Trophoblast cell (in vitro differentiated cells and primary cell): Measurements from ENCODE around the gene FAM43A.

Source experiments
- DNase-seq, 2 donors: peaks; one replicate each; pipeline ENCODE4 v3.0.0-alpha.2; 2016
- H2AFZ ChIP-seq: 2 replicates; pipeline ENCODE4 v1.6.1; 2013; ENCODE audit warnings: low read length, moderate library complexity, mild to moderate bottlenecking; ENCODE audit not compliant: insufficient read depth, poor library complexity
- H2AK5ac ChIP-seq: 2 replicates; pipeline ENCODE4 v1.6.1; 2013; ENCODE audit warnings: mild to moderate bottlenecking, low read length
- H2BK120ac ChIP-seq: 2 replicates; pipeline ENCODE4 v1.6.1; 2013; ENCODE audit warnings: low read length, mild to moderate bottlenecking, moderate library complexity; ENCODE audit not compliant: insufficient read depth, poor library complexity
- H2BK12ac ChIP-seq: 2 replicates; pipeline ENCODE4 v1.6.1; 2013; ENCODE audit warnings: mild to moderate bottlenecking, low read length, moderate library complexity
- H2BK5ac ChIP-seq: 2 replicates; pipeline ENCODE4 v1.6.1; 2013; ENCODE audit warnings: low read length, low read depth, moderate library complexity, mild to moderate bottlenecking; ENCODE audit not compliant: poor library complexity
- H3K14ac ChIP-seq: 2 replicates; pipeline ENCODE4 v1.6.1; 2013; ENCODE audit warnings: mild to moderate bottlenecking, low read length
- H3K18ac ChIP-seq: 2 replicates; pipeline ENCODE4 v1.6.1; 2013; ENCODE audit warnings: mild to moderate bottlenecking, low read length
- H3K23ac ChIP-seq: 2 replicates; pipeline ENCODE4 v1.6.1; 2013; ENCODE audit warnings: low read length
- H3K27ac ChIP-seq: 2 replicates; pipeline ENCODE4 v1.5.1; 2013; ENCODE audit warnings: low read depth, mild to moderate bottlenecking, inconsistent platforms, low read length, moderate library complexity
- H3K27me3 ChIP-seq: 2 replicates; pipeline ENCODE4 v1.6.1; 2013; ENCODE audit warnings: inconsistent platforms, mild to moderate bottlenecking, low read length, moderate library complexity; ENCODE audit not compliant: insufficient read depth
- H3K36me3 ChIP-seq, 2 experiments: 1 replicate in 1 of 2; 2 replicates in 1 of 2; pipeline ENCODE4 v1.6.1; 2013; ENCODE audit warnings: low read length in 2 of 2, mild to moderate bottlenecking in 2 of 2, moderate library complexity in 1 of 2; ENCODE audit not compliant: insufficient read depth in 2 of 2, control insufficient read depth in 1 of 2
- H3K4ac ChIP-seq: 2 replicates; pipeline ENCODE4 v1.6.1; 2013; ENCODE audit warnings: low read depth, mild to moderate bottlenecking, low read length, moderate library complexity
- H3K4me1 ChIP-seq, 2 experiments: 1 replicate in 1 of 2; 2 replicates in 1 of 2; pipeline ENCODE4 v1.6.1; 2013; ENCODE audit warnings: low read length in 2 of 2, mild to moderate bottlenecking in 2 of 2, moderate library complexity in 1 of 2; ENCODE audit not compliant: insufficient read depth in 2 of 2, control insufficient read depth in 1 of 2
- H3K4me2 ChIP-seq: 2 replicates; pipeline ENCODE4 v1.6.1; 2013; ENCODE audit warnings: inconsistent platforms, mild to moderate bottlenecking, low read length, moderate library complexity
- H3K4me3 ChIP-seq: 2 replicates; pipeline ENCODE4 v1.5.1; 2013; ENCODE audit warnings: mild to moderate bottlenecking, low read depth, low read length, inconsistent platforms
- H3K79me1 ChIP-seq: one replicate; pipeline ENCODE4 v1.6.1; 2013; ENCODE audit warnings: low read length
- H3K79me2 ChIP-seq: 2 replicates; pipeline ENCODE4 v1.6.1; 2013; ENCODE audit warnings: low read length, mild to moderate bottlenecking; ENCODE audit not compliant: control insufficient read depth, insufficient read depth, poor library complexity
- H3K9ac ChIP-seq: 2 replicates; pipeline ENCODE4 v1.6.1; 2013; ENCODE audit warnings: mild to moderate bottlenecking, low read length
- H3K9me3 ChIP-seq: 2 replicates; pipeline ENCODE4 v1.6.1; 2013; ENCODE audit warnings: low read depth, mild to moderate bottlenecking, control low read depth, inconsistent platforms, low read length; ENCODE audit not compliant: insufficient read depth
- H4K12ac ChIP-seq: 2 replicates; pipeline ENCODE4 v1.6.1; 2013; ENCODE audit warnings: low read depth, mild to moderate bottlenecking, low read length, moderate library complexity
- H4K8ac ChIP-seq: 2 replicates; pipeline ENCODE4 v1.6.1; 2013; ENCODE audit warnings: low read depth, mild to moderate bottlenecking, low read length, moderate library complexity
- H4K91ac ChIP-seq: one replicate; pipeline ENCODE4 v1.6.1; 2013; ENCODE audit warnings: low read depth, mild to moderate bottlenecking, low read length, moderate library complexity
- WGBS: extraction: QIAGEN DNeasy Blood & Tissue Kit; methylation state at CpG from one replicate; pipeline ENCODE4 v1.1.7; 2013; ENCODE audit warnings: missing lambda C conversion rate; ENCODE audit not compliant: insufficient read length, insufficient coverage; ENCODE audit errors: extremely low coverage; 5-methylcytosine and 5-hydroxymethylcytosine counted together

Gene FAM43A

GRCh38 chr3:194723846-194724618 lies 38.3 kb downstream of the FAM43A start:
- no peak overlapping the region for H4K8ac ChIP-seq
- H3K9me3 ChIP-seq, result no peaks in the 10 kb centered on the region
- no peak overlapping the region for H2BK5ac ChIP-seq
- H3K27ac ChIP-seq, result peak overlapping the region; percentile 37
- no peak overlapping the region for H2AK5ac ChIP-seq
- H2BK120ac ChIP-seq, result no peak overlapping the region
- H4K12ac ChIP-seq, result no peak overlapping the region
- no peak overlapping the region for H3K9ac ChIP-seq
- no CpG with 5 or more reads among the region's 7 CpGs for WGBS
- H3K79me2 ChIP-seq, result no peaks in the 10 kb centered on the region
- H4K91ac ChIP-seq, result no peak overlapping the region
- H3K4me1 ChIP-seq, result peaks cover 10 to 31% of the 10 kb centered on the region in 2 experiments
- H3K14ac ChIP-seq, result no peak overlapping the region
- no peak overlapping the region for H3K4me2 ChIP-seq
- H3K4ac ChIP-seq, result no peak overlapping the region
- no peak overlapping the region for H3K18ac ChIP-seq
- H3K23ac ChIP-seq, result no peak overlapping the region
- H2BK12ac ChIP-seq, result no peak overlapping the region
- no peaks in the 10 kb centered on the region for H3K27me3 ChIP-seq
- H2AFZ ChIP-seq, result no peak overlapping the region
- no peaks in the 10 kb centered on the region for H3K36me3 ChIP-seq
- peaks cover 6% of the 10 kb centered on the region for H3K79me1 ChIP-seq
- peak; percentile 88 to 93 for DNase-seq
- no peak overlapping the region for H3K4me3 ChIP-seq

GRCh38 chr3:194725346-194725745 lies 39.7 kb downstream of the FAM43A start:
- WGBS, result 100% methylated on average over 1 of the region's 5 CpGs
- Histone ChIP-seq H2BK5ac (no peak overlapping the region), H3K79me1 (peaks cover 6% of the 10 kb centered on the region), H3K4ac (no peak overlapping the region), H3K14ac (no peak overlapping the region), H4K91ac (no peak overlapping the region), H3K27me3 (no peaks in the 10 kb centered on the region), H2AFZ (no peak overlapping the region), H2BK120ac (no peak overlapping the region), H2AK5ac (no peak overlapping the region), H4K12ac (no peak overlapping the region), H3K4me1 (peaks cover 11 to 33% of the 10 kb centered on the region in 2 experiments), H3K23ac (no peak overlapping the region), H2BK12ac (no peak overlapping the region), H3K79me2 (no peaks in the 10 kb centered on the region), H3K9me3 (no peaks in the 10 kb centered on the region), H3K27ac (no peak overlapping the region), H3K9ac (no peak overlapping the region), H3K4me2 (no peak overlapping the region), H3K4me3 (no peak overlapping the region), H3K18ac (no peak overlapping the region), H4K8ac (no peak overlapping the region), H3K36me3 (no peaks in the 10 kb centered on the region)
- DNase-seq, result no peak

GRCh38 chr3:194727435-194728128 lies 41.9 kb downstream of the FAM43A start:
- no peak overlapping the region for H3K4me3 ChIP-seq
- H2AFZ ChIP-seq, result no peak overlapping the region
- no peak overlapping the region for H3K18ac ChIP-seq
- H2AK5ac ChIP-seq, result no peak overlapping the region
- no peaks in the 10 kb centered on the region for H3K27me3 ChIP-seq
- no peaks in the 10 kb centered on the region for H3K79me2 ChIP-seq
- H3K36me3 ChIP-seq, result no peaks in the 10 kb centered on the region
- peak overlapping the region; percentile 3 for H4K91ac ChIP-seq
- no peak overlapping the region for H4K12ac ChIP-seq
- no peak overlapping the region for H3K14ac ChIP-seq
- H4K8ac ChIP-seq, result no peak overlapping the region
- H3K79me1 ChIP-seq, result peaks cover 6% of the 10 kb centered on the region
- H3K27ac ChIP-seq, result no peak overlapping the region
- H3K9me3 ChIP-seq, result no peaks in the 10 kb centered on the region
- H3K4me2 ChIP-seq, result peak overlapping the region; percentile 31
- H3K9ac ChIP-seq, result no peak overlapping the region
- DNase-seq, result peak in 1 of 2 donors; percentile 53
- no peak overlapping the region for H2BK120ac ChIP-seq
- no peak overlapping the region for H2BK5ac ChIP-seq
- H3K4me1 ChIP-seq, result peaks cover 12 to 33% of the 10 kb centered on the region in 2 experiments
- H2BK12ac ChIP-seq, result peak overlapping the region; percentile 67
- H3K23ac ChIP-seq, result no peak overlapping the region
- no CpG with 5 or more reads among the region's 11 CpGs for WGBS
- no peak overlapping the region for H3K4ac ChIP-seq

GRCh38 chr3:194728986-194729385 lies 43.3 kb downstream of the FAM43A start:
- Histone ChIP-seq H2BK12ac (no peak overlapping the region), H3K27me3 (no peaks in the 10 kb centered on the region), H2BK5ac (no peak overlapping the region), H3K4me3 (no peak overlapping the region), H3K79me2 (no peaks in the 10 kb centered on the region), H3K9ac (no peak overlapping the region), H3K14ac (no peak overlapping the region), H3K79me1 (peaks cover 6% of the 10 kb centered on the region), H4K91ac (no peak overlapping the region), H2AFZ (no peak overlapping the region), H3K4me1 (peaks cover 12 to 30% of the 10 kb centered on the region in 2 experiments), H4K12ac (no peak overlapping the region), H3K27ac (no peak overlapping the region), H2BK120ac (no peak overlapping the region), H3K4ac (no peak overlapping the region), H3K4me2 (no peak overlapping the region), H3K18ac (no peak overlapping the region), H3K9me3 (no peaks in the 10 kb centered on the region), H3K23ac (no peak overlapping the region), H2AK5ac (no peak overlapping the region), H3K36me3 (no peaks in the 10 kb centered on the region), H4K8ac (no peak overlapping the region)
- DNase-seq, result no peak
- WGBS, result no CpG with 5 or more reads among the region's 2 CpGs
